GM12878 (cell line): ENCODE measurements around the gene TBCK. TPM values are rescaled to one million over a fixed set of nuclear protein-coding genes. Genes with fewer than 3 reads are reported as not detected.

Experiments used
- ATAC-seq: fragments of 200-7000 bp; cut with Tn5 transposase; 3 replicates; pipeline ENCODE4 v1.9.1; 2020; ENCODE audit warnings: mild to moderate bottlenecking, moderate library complexity
- BruUV-seq: library from RNA; stranded (reverse); fragments of 400-500 nt; replicated peaks from 2 replicates; lab custom pipeline; 2021; lab: Mats Ljungman, UMichigan
- CTCF ChIA-PET: fragments of 300-600 bp; sonication (Branson Sonifier 250); formaldehyde crosslinking; extraction: SDS; loops from one replicate; lab custom pipeline; 2021; ENCODE audit warnings: inconsistent platforms; lab: Yijun Ruan, JAX
- POLR2A ChIA-PET: fragments of 350-600 bp; formaldehyde crosslinking; extraction: SDS; loops from one replicate; lab custom pipeline; 2021; ENCODE audit warnings: inconsistent platforms; lab: Charles Lee
- RAD21 ChIA-PET: fragments of 300-600 bp; sonication (Branson Sonifier 250); formaldehyde crosslinking; loops from one replicate; lab custom pipeline; 2023; ENCODE audit warnings: antibody characterized with exemption; ENCODE audit not compliant: unreplicated experiment; lab: Charles Lee
- SMC1A ChIA-PET: fragments of 300-600 bp; sonication (Branson Sonifier 250); formaldehyde crosslinking; loops from one replicate; lab custom pipeline; 2023; ENCODE audit not compliant: unreplicated experiment, uncharacterized antibody; lab: Charles Lee
- DNase-seq: peaks from one replicate; pipeline ENCODE4 v3.0.0-alpha.2; 2011; ENCODE audit warnings: low read depth, low spot score
- FAIRE-seq: peaks from 3 replicates; lab custom pipeline; 2011; peaks lifted over from hg19 to GRCh38; lab: Jason Lieb, UNC
- H2AFZ ChIP-seq: 2 replicates; pipeline ENCODE4 v1.6.0; 2011; ENCODE audit warnings: low read depth, low read length, control low read depth; ENCODE audit not compliant: control insufficient read depth
- H3K27ac ChIP-seq: 2 replicates; pipeline ENCODE4 v1.5.1; 2011; ENCODE audit warnings: control low read depth; ENCODE audit not compliant: control insufficient read depth, insufficient read depth
- H3K27me3 ChIP-seq, 2 experiments: replicated peaks in 1 of 2; 2 replicates each; pipeline versions ENCODE4 v1.6.0 to v1.6.1; 2011; ENCODE audit warnings: low read length in 1 of 2; ENCODE audit not compliant: control insufficient read depth in 2 of 2, insufficient read depth in 2 of 2
- H3K36me3 ChIP-seq, 2 experiments: 2 replicates each; pipeline ENCODE4 v1.5.1; 2011; ENCODE audit warnings: low read length in 1 of 2; ENCODE audit not compliant: control insufficient read depth in 2 of 2, insufficient read depth in 2 of 2
- H3K4me1 ChIP-seq: 2 replicates; pipeline ENCODE4 v1.6.1; 2011; ENCODE audit warnings: mild to moderate bottlenecking, low read length, moderate library complexity, mixed read lengths; ENCODE audit not compliant: control insufficient read depth, insufficient read depth
- H3K4me2 ChIP-seq: 2 replicates; pipeline ENCODE4 v1.6.0; 2011; ENCODE audit warnings: control low read depth; ENCODE audit not compliant: control insufficient read depth, insufficient read depth
- H3K4me3 ChIP-seq: fragments of 200-600 bp; sonication (generic); 2 replicates; pipeline ENCODE4 v1.5.1; 2016
- H3K79me2 ChIP-seq: 2 replicates; pipeline ENCODE4 v1.6.0; 2011; ENCODE audit warnings: low read length; ENCODE audit not compliant: control insufficient read depth, insufficient read depth
- H3K9ac ChIP-seq: 2 replicates; pipeline ENCODE4 v1.8.0; 2011; ENCODE audit warnings: low read length, control low read depth, mixed read lengths; ENCODE audit not compliant: control insufficient read depth, insufficient read depth
- H3K9me3 ChIP-seq: replicated peaks from 3 replicates; pipeline ENCODE4 v1.5.1; 2011; ENCODE audit warnings: mild to moderate bottlenecking, low read length; ENCODE audit not compliant: control insufficient read depth, insufficient read depth
- H4K20me1 ChIP-seq: 2 replicates; pipeline ENCODE4 v1.6.0; 2011; ENCODE audit not compliant: control insufficient read depth, insufficient read depth
- IKZF1 ChIP-seq: fragments of 450-650 bp; conservative IDR thresholded peaks from 2 replicates; pipeline ENCODE4 v1.6.1; 2017; ENCODE audit warnings: antibody characterized with exemption, mild to moderate bottlenecking
- MTA2 ChIP-seq: fragments of 450-650 bp; IDR thresholded peaks from 2 replicates; pipeline ENCODE4 v1.6.1; 2016; ENCODE audit warnings: low read depth, mild to moderate bottlenecking, moderate library complexity
- NFYB ChIP-seq: IDR thresholded peaks from 2 replicates; pipeline ENCODE4 v1.6.1; 2011; ENCODE audit warnings: low read depth, mild to moderate bottlenecking, low read length, improper control_type of control experiment, moderate library complexity; ENCODE audit not compliant: insufficient read depth
- REST ChIP-seq: IDR thresholded peaks from 2 replicates; pipeline ENCODE4 v1.6.1; 2012; ENCODE audit warnings: mild to moderate bottlenecking, low read depth, low read length
- WGBS: methylation state at CpG from one replicate; pipeline ENCODE4 v1.1.6; 2016; ENCODE audit warnings: low lambda C conversion rate; ENCODE audit not compliant: insufficient replicate concordance, insufficient coverage; ENCODE audit errors: missing lambda C conversion rate; 5-methylcytosine and 5-hydroxymethylcytosine counted together
- in situ Hi-C: fragments of 300-500 bp; cut with MboI; formaldehyde crosslinking; loops from 9 replicates; pipeline ENCODE4 v1.14.3; 2018; ENCODE audit warnings: mixed read lengths
- intact Hi-C: fragments of 100-400 bp; cut with micrococcal nuclease; formaldehyde crosslinking; loops from one replicate; pipeline ENCODE4 v1.14.2; 2022; ENCODE audit not compliant: unreplicated experiment
- polyA plus RNA-seq, 11 experiments: library from polyadenylated mRNA; depleted of rRNA in 4 of 11; unstranded in 6 of 11; stranded (reverse) in 5 of 11; fragments of >200 nt; fragmentation: Nextera tagmentation in 4 of 11; fragmentation: Illumina TruSeq in 1 of 11; extraction: Ambion mirVana in 4 of 11; extraction: Trizol in 1 of 11; gene quantifications; 1 replicate in 1 of 11; 2 replicates in 10 of 11; pipeline versions ENCODE4 v1.2.1 to v1.2.3, GENCODE V29; 2011 to 2016; ENCODE audit warnings: inconsistent platforms in 2 of 11, missing spikeins in 2 of 11, low read depth in 1 of 11
- total RNA-seq, 4 experiments: library from RNA; depleted of rRNA in 3 of 4; stranded (reverse); fragments of >200 nt in 3 of 4; fragmentation: Illumina TruSeq in 1 of 4; extraction: Trizol in 1 of 4; gene quantifications; 2 replicates each; pipeline versions ENCODE4 v1.2.1 to v1.2.3, GENCODE V29; 2013 to 2021

The TBCK gene
- total and polyA plus RNA-seq, 10 of the 15 experiments (the other 5 are each of a cell fraction or from before 2014, with no cell fraction given): 4.1 to 30.3 (median 20.2) TPM

GRCh38 chr4:105994061-105994460 is 321.9 kb downstream of the TBCK start:
- no peaks in the 10 kb centered on the region for H3K79me2 ChIP-seq
- TF ChIP-seq NFYB (no peak), MTA2 (no peak), IKZF1 (no peak), REST (no peak)
- FAIRE-seq (no peak), DNase-seq (no peak), ATAC-seq (no peak)
- H3K4me1 ChIP-seq: no peaks in the 10 kb centered on the region
- no peak overlapping the region for H3K27ac ChIP-seq
- no peak overlapping the region for H3K4me2 ChIP-seq
- no peak overlapping the region for H3K4me3 ChIP-seq
- 67% methylated on average over 6 of the region's 6 CpGs for WGBS
- intact Hi-C loops (no loop called here), in situ Hi-C loops (no loop called here)
- H3K9me3 ChIP-seq: no peaks in the 10 kb centered on the region
- RAD21 ChIA-PET: no interaction called here
- CTCF ChIA-PET: no interaction called here
- no peaks in the 10 kb centered on the region for H3K36me3 ChIP-seq
- SMC1A ChIA-PET: no interaction called here
- POLR2A ChIA-PET: interaction anchor here (0.6 kb wide), 1 partner anchor 124 kb away, joined by 6 read pairs; no protein-coding TSS in a partner anchor
- no TSS peak for BruUV-seq
- no peak overlapping the region for H3K9ac ChIP-seq
- H3K27me3 ChIP-seq: no peaks in the 10 kb centered on the region
- H4K20me1 ChIP-seq: no peaks in the 10 kb centered on the region
- no peak overlapping the region for H2AFZ ChIP-seq
